K562 (cell line): ENCODE measurements around the gene GCHFR. TPM values are rescaled to one million over a fixed set of nuclear protein-coding genes. Genes with fewer than 3 reads are reported as not detected.
A peak's percentile ranks its signal among the peaks of the same experiment; 100 is the strongest.

Experiments used
- ATAC-seq: fragments of 200-7000 bp; cut with Tn5 transposase; 3 replicates; pipeline ENCODE4 v1.9.1; 2020; ENCODE audit warnings: moderate library complexity
- BruUV-seq: library from RNA; stranded (reverse); fragments of 400-500 nt; replicated peaks from 2 replicates; lab custom pipeline; 2021; lab: Mats Ljungman, UMichigan
- CTCF ChIA-PET: fragments of 300-600 bp; formaldehyde crosslinking; extraction: SDS; loops from one replicate; lab custom pipeline; 2021; ENCODE audit warnings: low intra/inter-chr PET ratio; lab: Yijun Ruan, JAX
- POLR2A ChIA-PET: fragments of 300-600, 350-650 bp; sonication (Branson Sonifier 250); formaldehyde crosslinking; extraction: SDS; loops from one replicate; lab custom pipeline; 2021; ENCODE audit warnings: antibody characterized with exemption, inconsistent platforms; lab: Yijun Ruan, JAX
- DNase-seq, 4 experiments: peaks; one replicate each; pipeline versions ENCODE4 v3.0.0 to v3.0.0-alpha.2; 2011 to 2018; ENCODE audit warnings: low spot score in 3 of 4, mixed read lengths in 3 of 4; ENCODE audit errors: extremely low read depth in 1 of 4
- FAIRE-seq: peaks from 2 replicates; lab custom pipeline; 2011; peaks lifted over from hg19 to GRCh38; lab: Jason Lieb, UNC
- H2AFZ ChIP-seq: 2 replicates; pipeline ENCODE4 v1.6.0; 2011; ENCODE audit warnings: low read depth, low read length, control low read depth, inconsistent platforms
- H3K27ac ChIP-seq: fragments of 200-600 bp; 3 replicates; pipeline ENCODE4 v1.8.0; 2011; ENCODE audit warnings: low read depth, mild to moderate bottlenecking, control low read depth, inconsistent platforms, low read length, moderate library complexity, mixed read lengths; ENCODE audit errors: extremely low read depth
- H3K27me3 ChIP-seq, 2 experiments: fragments of 300-600 bp in 1 of 2; 2 replicates in 1 of 2; 3 replicates in 1 of 2; pipeline versions ENCODE4 v1.6.0 to v1.8.0; 2011; ENCODE audit warnings: inconsistent platforms in 2 of 2, low read length in 2 of 2, mild to moderate bottlenecking in 1 of 2, mixed read lengths in 1 of 2, moderate library complexity in 1 of 2; ENCODE audit not compliant: control insufficient read depth in 2 of 2, insufficient read depth in 2 of 2
- H3K36me3 ChIP-seq: fragments of 300-600 bp; 3 replicates; pipeline ENCODE4 v1.8.0; 2011; ENCODE audit warnings: mild to moderate bottlenecking, low read length, inconsistent platforms; ENCODE audit not compliant: control insufficient read depth, insufficient read depth
- H3K4me1 ChIP-seq, 2 experiments: fragments of 200-600 bp in 1 of 2; replicated peaks in 1 of 2; 2 replicates in 1 of 2; 3 replicates in 1 of 2; pipeline versions ENCODE4 v1.5.1 to v1.8.0; 2011; ENCODE audit warnings: inconsistent platforms in 2 of 2, low read length in 2 of 2, mild to moderate bottlenecking in 1 of 2, mixed read lengths in 1 of 2, moderate library complexity in 1 of 2; ENCODE audit not compliant: control insufficient read depth in 2 of 2, insufficient read depth in 2 of 2
- H3K4me2 ChIP-seq: 2 replicates; pipeline ENCODE4 v1.6.1; 2011; ENCODE audit warnings: low read length, control low read depth, inconsistent platforms, mixed read lengths; ENCODE audit not compliant: insufficient read depth
- H3K4me3 ChIP-seq: fragments of 200-600 bp; sonication (generic), shearing (Covaris generic); 2 replicates; pipeline ENCODE4 v1.5.1; 2016; ENCODE audit warnings: control low read depth, inconsistent platforms
- H3K79me2 ChIP-seq: fragments of 200-600 bp; 3 replicates; pipeline ENCODE4 v1.8.0; 2011; ENCODE audit warnings: low read length, inconsistent platforms; ENCODE audit not compliant: control insufficient read depth, insufficient read depth
- H3K9ac ChIP-seq, 2 experiments: 2 replicates each; pipeline versions ENCODE4 v1.6.0 to v1.6.1; 2011; ENCODE audit warnings: low read depth in 2 of 2, low read length in 2 of 2, control low read depth in 1 of 2, inconsistent platforms in 1 of 2, mild to moderate bottlenecking in 1 of 2, mixed read lengths in 1 of 2; ENCODE audit not compliant: insufficient read depth in 1 of 2
- H3K9me1 ChIP-seq: one replicate; pipeline ENCODE4 v1.6.0; 2011; ENCODE audit warnings: inconsistent platforms, mild to moderate bottlenecking, low read length, moderate library complexity; ENCODE audit not compliant: control insufficient read depth, insufficient read depth
- H3K9me3 ChIP-seq: replicated peaks from 2 replicates; pipeline ENCODE4 v1.5.1; 2011; ENCODE audit warnings: low read depth, low read length, inconsistent platforms; ENCODE audit not compliant: control insufficient read depth, insufficient read depth
- H4K20me1 ChIP-seq: replicated peaks from 2 replicates; pipeline ENCODE4 v1.6.1; 2011; ENCODE audit warnings: low read length, inconsistent platforms, mixed read lengths; ENCODE audit not compliant: control insufficient read depth, insufficient read depth
- MED1 ChIP-seq: sonication (generic); formaldehyde crosslinking; IDR thresholded peaks from 2 replicates; pipeline ENCODE4 v1.8.1; 2023; ENCODE audit warnings: missing genetic modification reagents, borderline replicate concordance
- SUPT5H ChIP-seq: fragments of 450-650 bp; IDR thresholded peaks from 2 replicates; pipeline ENCODE4 v1.6.1; 2016
- WGBS: fragments of 100-300 bp; shearing (Covaris generic); methylation state at CpG from one replicate; pipeline ENCODE4 v1.1.6; 2016; ENCODE audit warnings: low coverage, mixed read lengths; ENCODE audit not compliant: insufficient coverage; ENCODE audit errors: missing lambda C conversion rate; 5-methylcytosine and 5-hydroxymethylcytosine counted together
- in situ Hi-C: fragments of 300-500 bp; cut with MboI; formaldehyde crosslinking; loops from 4 replicates; pipeline ENCODE4 v1.15.0; 2018; ENCODE audit warnings: inconsistent platforms, mixed read lengths
- intact Hi-C: fragments of 100-400 bp; cut with micrococcal nuclease; formaldehyde crosslinking; loops from 2 replicates; pipeline ENCODE4 v1.14.2; 2022
- polyA plus RNA-seq, 8 experiments: library from polyadenylated mRNA; depleted of rRNA in 4 of 8; stranded (reverse) in 5 of 8; unstranded in 3 of 8; fragments of >200 nt; fragmentation: Nextera tagmentation in 2 of 8; fragmentation: Illumina TruSeq in 1 of 8; extraction: Ambion mirVana in 2 of 8; extraction: Trizol in 1 of 8; gene quantifications; 2 replicates each; pipeline versions ENCODE4 v1.2.1 to v1.2.3, GENCODE V29; 2011 to 2014; ENCODE audit warnings: inconsistent platforms in 1 of 8, missing spikeins in 1 of 8
- total RNA-seq, 7 experiments: library from RNA; depleted of rRNA in 6 of 7; stranded (reverse); fragments of >200 nt in 6 of 7; fragmentation: Illumina TruSeq in 2 of 7; extraction: Trizol in 2 of 7; gene quantifications; 2 replicates each; pipeline versions ENCODE4 v1.2.1 to v1.2.3, GENCODE V29; 2011 to 2021; ENCODE audit warnings: low replicate concordance in 1 of 7
- TF ChIP-seq, protein P1 (sequence below): fragments of 450-650 bp; IDR thresholded peaks from 2 replicates; pipeline ENCODE4 v1.6.1; 2016; ENCODE audit warnings: low read depth

Gene GCHFR
- total and polyA plus RNA-seq, 9 of the 15 experiments (the other 6 are each of a cell fraction or from before 2014, with no cell fraction given), result 8.7 to 83.5 (median 20.8) TPM

DNA sequence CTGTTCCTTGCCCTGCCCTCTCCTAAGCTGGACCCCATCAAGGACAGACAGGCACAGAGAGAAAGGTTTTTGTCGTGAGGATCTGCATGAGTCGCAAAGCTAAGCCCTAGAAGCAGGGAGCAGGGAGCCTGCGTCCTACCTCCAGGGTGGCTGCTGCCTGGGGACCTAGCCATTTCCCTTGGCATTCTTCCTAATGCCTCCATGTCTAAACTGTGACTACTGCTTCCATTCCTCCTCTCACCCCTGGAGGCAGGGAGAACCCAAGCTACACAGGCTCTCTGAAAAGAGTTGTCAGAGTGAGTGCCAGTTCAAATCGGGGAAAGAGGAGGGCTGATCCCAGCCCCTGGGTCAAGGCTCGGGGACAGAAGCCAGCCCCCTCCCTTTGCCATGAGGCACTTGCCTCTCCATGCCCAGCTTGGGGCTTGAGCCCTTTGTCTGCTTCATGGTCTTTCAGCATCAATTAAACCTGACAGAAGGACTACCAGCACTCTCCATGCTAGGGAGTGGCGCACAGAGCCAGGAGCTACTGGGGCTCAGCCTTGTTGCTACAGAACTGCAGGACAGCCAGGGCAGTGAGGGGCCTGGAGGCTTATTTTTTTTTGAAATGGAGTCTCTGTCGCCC lies 2.4 kb downstream of the GCHFR start:
- no peaks in the 10 kb centered on the region for H3K79me2 ChIP-seq
- in situ Hi-C loops, result no loop called here
- TF ChIP-seq, protein P1, sequence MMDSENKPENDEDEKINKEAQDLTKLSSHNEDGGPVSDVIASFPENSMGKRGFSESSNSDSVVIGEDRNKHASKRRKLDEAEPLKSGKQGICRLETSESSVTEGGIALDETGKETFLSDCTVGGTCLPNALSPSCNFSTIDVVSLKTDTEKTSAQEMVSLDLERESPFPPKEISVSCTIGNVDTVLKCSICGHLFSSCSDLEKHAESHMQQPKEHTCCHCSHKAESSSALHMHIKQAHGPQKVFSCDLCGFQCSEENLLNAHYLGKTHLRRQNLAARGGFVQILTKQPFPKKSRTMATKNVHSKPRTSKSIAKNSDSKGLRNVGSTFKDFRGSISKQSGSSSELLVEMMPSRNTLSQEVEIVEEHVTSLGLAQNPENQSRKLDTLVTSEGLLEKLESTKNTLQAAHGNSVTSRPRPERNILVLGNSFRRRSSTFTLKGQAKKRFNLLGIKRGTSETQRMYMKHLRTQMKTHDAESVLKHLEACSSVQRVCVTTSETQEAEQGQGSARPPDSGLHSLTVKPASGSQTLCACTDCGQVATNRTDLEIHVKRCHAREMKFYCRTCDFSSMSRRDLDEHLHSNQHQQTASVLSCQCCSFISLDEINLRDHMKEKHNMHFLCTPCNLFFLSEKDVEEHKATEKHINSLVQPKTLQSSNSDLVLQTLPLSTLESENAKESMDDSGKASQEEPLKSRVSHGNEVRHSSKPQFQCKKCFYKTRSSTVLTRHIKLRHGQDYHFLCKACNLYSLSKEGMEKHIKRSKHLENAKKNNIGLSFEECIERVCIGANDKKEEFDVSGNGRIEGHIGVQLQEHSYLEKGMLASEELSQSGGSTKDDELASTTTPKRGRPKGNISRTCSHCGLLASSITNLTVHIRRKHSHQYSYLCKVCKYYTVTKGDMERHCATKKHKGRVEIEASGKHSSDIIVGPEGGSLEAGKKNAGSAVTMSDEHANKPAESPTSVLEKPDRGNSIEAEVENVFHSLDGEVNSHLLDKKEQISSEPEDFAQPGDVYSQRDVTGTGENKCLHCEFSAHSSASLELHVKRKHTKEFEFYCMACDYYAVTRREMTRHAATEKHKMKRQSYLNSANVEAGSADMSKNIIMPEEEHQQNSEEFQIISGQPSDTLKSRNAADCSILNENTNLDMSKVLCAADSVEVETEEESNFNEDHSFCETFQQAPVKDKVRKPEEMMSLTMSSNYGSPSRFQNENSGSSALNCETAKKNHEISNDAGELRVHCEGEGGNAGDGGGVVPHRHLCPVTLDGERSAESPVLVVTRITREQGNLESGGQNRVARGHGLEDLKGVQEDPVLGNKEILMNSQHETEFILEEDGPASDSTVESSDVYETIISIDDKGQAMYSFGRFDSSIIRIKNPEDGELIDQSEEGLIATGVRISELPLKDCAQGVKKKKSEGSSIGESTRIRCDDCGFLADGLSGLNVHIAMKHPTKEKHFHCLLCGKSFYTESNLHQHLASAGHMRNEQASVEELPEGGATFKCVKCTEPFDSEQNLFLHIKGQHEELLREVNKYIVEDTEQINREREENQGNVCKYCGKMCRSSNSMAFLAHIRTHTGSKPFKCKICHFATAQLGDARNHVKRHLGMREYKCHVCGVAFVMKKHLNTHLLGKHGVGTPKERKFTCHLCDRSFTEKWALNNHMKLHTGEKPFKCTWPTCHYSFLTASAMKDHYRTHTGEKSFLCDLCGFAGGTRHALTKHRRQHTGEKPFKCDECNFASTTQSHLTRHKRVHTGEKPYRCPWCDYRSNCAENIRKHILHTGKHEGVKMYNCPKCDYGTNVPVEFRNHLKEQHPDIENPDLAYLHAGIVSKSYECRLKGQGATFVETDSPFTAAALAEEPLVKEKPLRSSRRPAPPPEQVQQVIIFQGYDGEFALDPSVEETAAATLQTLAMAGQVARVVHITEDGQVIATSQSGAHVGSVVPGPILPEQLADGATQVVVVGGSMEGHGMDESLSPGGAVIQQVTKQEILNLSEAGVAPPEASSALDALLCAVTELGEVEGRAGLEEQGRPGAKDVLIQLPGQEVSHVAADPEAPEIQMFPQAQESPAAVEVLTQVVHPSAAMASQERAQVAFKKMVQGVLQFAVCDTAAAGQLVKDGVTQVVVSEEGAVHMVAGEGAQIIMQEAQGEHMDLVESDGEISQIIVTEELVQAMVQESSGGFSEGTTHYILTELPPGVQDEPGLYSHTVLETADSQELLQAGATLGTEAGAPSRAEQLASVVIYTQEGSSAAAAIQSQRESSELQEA, result no peak
- TF ChIP-seq SUPT5H (peak; percentile 26; the same call in 1 of the 2 replicates), MED1 (CRISPR knock-in tag) (0 out of 2 replicates have a peak, but pooled peaks have one; percentile 33)
- FAIRE-seq, result no peak
- no peak overlapping the region for H3K4me3 ChIP-seq
- H3K27ac ChIP-seq, result no peak overlapping the region
- H3K4me1 ChIP-seq, result peaks cover 21 to 74% of the 10 kb centered on the region in 2 experiments; a peak in 4 of 5 replicates
- H3K4me2 ChIP-seq, result no peak overlapping the region
- DNase-seq, result no peak
- H2AFZ ChIP-seq, result no peak overlapping the region
- CTCF ChIA-PET, result interaction anchor here (0.5 kb wide), 1 partner anchor 15 kb away, joined by 3 read pairs; no protein-coding TSS in a partner anchor
- H3K36me3 ChIP-seq, result peaks cover 16% of the 10 kb centered on the region; the same call in 1 of the 3 replicates
- POLR2A ChIA-PET, result interaction anchor here (0.6 to 3.8 kb wide), 4 partner anchors 9 to 72 kb away, joined by 3 to 18 read pairs (median 4); no protein-coding TSS in a partner anchor
- no peaks in the 10 kb centered on the region for H3K9me1 ChIP-seq
- no peaks in the 10 kb centered on the region for H3K9me3 ChIP-seq
- 67% methylated on average over 7 of the region's 7 CpGs for WGBS
- intact Hi-C loops, result loop anchor here (10.0 kb wide), 1 partner anchor 172 kb away; the partner anchor contains the start of gene KNL1
- H3K9ac ChIP-seq, result peak overlapping the region in 1 of 2 experiments; percentile 63; a peak in 2 of 4 replicates
- no peaks in the 10 kb centered on the region; the same call in none of the 2 replicates for H4K20me1 ChIP-seq
- no TSS peak for BruUV-seq
- no peak for ATAC-seq
- no peaks in the 10 kb centered on the region for H3K27me3 ChIP-seq
